Fibroblast of skin of right biceps (primary cell): ENCODE data around the gene RPTOR.
A peak's percentile ranks its signal among the peaks of the same experiment; 100 is the strongest.

Experiments
- DNase-seq: peaks from one replicate; pipeline ENCODE4 v3.0.0-alpha.2; 2013

The RPTOR gene

DNA sequence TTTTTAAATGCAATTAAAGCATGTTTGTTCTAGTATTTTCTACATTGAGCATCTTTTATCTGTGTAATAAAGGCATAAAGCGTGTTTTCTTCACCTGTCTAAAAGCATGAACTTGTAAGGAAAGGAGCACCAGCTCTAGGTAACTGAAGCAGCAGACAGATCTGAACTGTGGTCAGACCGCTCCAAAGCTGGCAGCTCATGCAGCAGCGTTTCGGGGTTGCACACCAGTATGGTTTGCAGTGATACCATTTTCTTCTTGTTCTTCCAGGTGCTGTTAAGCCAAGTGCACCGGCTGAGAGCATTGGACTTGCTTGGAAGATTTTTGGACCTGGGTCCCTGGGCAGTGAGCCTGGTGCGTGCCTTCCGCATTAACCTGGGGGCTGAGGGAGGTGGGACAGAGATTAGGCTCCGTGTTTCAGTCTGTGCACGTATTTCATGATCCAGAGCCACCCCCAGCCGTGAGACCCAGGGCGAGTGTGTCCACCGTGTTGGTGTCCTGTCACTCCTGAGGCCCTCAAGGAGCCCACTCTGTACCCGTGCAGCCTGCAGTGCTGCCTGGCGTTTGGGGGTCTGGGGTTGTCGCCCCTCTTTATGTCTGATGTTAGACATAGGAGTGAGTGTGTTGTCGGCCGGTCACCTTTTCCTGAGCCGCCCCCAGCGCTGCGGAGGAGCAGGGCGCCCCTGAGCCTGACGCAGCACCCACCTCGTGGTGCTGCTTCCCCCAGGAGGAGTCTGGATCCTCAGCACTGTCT, 310.7 kb downstream of the RPTOR start:
- no peak for DNase-seq

DNA sequence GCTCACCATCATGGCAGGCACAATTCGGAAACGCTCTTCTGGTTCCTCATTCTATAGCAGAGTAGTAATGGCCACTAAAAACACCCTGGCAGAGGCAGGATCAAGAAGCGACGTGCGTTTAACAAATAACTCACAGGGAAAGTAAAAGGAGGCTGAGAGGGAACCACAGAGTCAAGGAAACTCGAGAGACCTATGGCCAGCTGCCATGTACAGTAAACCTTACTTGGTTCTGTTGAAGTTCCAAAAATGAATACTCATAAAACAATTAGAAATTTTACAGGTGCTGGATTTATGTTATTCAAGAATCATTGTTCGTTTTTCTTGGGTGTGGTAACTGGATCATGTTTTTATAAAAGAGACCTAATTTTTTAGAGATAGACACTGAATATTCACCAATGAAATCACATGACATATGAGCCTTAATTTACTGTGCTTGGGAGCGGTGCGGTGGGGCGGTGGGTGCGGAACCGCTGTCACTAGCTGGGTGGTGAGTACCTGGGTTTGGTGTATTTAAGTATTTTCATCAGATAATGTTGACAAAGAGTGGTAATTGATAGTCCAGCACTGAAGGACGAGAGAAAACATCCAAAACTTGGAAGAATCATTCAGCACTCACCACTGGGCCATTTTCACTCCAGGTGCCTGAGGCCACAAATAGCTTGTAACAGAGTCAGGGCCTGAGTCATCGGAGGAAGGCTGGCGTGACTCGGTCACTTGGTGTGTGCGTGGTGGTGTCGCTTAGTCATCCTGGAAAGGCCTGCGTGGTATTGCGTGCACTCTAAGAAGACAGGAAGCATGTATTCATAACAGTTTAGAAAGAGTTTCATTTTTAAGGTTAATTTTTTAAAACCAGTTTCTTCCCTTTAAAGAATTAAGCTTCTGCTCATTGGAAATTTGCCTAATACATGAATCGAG, 311.6 kb downstream of the RPTOR start:
- peak; percentile 98 for DNase-seq

DNA sequence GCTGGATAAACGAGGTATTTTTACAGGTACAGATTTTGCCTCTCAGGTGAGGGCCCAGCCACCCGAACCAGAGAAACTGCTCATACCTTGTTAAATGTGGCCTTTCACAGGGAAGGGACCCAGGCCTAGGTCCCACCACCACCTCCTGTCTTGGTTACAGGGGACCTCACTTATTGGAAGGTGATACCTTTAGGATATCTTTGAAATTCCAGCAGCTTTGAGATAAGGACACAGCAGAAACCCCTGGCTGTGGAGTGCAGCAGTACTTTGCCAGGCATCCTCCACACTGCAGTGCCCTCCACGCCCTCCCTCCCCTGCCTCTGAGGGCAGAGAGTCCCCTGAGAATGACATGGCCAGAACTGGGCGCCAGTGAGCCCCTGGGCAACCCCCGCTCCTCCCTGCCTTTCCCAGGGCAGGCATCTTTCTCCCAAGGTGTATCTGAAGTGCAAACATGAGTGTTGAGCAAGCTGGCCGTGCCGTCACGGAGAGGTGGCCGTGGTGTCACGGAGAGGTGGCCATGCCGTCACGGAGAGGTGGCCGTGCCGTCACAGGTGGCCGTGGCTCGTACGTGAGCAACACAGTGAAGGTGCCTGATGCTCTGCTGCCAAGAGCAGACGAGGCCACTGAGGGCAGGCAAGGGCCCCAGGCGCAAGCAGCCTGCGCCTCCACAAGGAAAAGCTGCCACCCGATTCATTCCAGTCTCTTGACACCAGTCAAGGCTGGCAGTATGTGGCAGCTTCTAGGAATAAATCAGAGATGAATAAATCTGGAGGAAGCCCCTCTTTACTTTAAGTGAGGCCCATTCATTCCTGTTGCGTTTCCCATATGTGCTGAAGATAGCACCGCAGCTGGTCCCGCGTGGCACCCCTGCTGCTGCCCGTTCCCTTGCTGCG, 312.5 kb downstream of the RPTOR start:
- no peak for DNase-seq

DNA sequence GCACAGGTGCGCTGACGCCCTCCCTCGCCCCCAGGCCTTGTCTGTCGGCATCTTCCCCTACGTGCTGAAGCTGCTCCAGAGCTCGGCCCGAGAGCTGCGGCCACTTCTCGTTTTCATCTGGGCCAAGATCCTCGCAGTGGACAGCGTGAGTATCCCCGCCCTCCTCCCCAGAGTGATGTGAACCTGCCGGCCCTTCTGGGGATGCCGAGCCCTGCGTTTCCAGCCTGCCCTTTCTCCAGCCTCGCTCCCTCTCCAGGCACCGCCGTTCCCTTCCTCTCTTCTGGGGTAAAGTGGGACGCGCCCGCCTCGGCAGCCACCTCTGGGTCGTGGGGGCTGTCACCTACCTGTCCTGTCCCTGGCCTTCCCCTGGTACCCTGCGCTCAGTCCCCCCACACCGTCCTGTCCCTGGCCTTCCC, 313.1 kb downstream of the RPTOR start:
- no peak for DNase-seq

DNA sequence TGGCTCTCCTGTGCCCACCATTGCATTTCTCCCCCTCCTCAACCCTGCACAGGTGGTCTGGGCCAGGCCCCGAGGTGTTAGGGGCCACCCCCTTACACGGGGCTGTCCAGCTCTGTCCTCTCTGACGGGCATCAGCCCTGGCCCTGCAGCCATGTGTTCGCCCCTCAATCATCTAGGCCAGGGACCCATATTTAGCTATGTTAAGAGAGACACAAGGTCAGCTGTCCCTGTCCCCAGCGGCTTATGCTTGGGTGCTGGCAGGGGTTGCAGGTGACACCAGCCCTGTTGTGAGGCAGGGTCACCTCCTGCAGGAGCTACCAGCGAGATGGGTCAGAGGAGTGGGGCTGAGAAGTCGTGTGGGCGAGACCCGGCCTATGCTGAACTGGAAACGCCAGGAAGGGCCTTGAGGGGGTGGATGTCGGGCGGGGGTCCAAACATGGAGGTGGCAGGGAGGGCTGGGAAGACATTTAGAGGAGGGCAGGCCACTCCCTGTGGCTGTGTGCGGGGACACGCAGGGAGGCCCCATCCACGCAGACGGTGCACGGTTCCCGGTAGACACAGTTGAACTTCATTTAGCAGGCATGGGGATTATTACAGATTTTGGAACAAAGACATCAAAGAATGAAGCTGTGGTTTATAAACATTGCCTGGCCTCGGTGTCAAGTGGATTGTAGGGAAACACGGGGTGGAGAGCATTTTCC, 313.8 kb downstream of the RPTOR start:
- no peak for DNase-seq

DNA sequence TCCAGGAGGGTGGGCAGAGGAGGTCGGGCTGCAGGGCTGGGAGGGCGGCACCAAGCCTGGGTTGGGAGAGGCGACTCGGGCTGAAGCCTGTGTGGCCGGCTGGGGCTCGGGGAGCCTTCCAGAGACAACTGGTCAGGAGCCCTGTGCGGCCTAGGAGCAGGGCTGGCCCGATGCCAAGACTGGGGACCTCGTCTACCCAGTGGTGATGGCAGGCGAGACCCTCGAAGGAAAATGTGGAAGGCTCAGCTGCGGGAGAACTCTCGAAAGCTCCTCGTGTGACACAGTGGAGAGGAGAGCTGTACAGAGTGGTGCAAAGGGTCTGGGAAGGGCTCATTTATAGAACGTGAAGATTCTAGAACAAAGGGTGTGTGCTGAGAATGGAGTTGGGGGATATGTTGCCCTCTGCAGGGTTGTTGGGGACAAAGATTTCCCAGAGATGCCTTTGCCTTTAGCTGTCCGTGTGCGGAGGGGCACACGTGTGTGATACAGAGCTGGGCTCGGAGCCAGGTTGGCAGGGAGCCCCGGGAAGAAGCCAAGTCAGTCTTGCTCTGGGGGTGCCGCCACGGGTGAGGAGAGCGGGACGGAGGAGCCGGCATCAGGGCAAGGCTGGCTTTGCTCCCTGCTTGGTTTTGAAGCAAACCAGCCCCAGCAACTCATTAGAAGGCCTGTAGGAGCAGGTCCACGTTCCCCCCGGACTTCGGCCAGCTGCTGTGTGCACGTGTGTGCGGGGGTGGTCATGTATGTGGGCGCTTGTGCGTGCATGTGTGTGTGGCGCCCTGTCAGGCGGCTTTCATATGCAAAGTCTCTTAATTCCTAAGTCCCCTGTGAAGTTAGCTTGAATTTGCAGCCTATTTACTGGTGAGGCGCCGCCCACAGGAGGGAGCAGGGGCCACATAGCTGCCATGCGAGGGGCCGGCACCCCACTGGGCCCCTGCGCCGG, 314.6 kb downstream of the RPTOR start:
- DNase-seq = peak; percentile 95

DNA sequence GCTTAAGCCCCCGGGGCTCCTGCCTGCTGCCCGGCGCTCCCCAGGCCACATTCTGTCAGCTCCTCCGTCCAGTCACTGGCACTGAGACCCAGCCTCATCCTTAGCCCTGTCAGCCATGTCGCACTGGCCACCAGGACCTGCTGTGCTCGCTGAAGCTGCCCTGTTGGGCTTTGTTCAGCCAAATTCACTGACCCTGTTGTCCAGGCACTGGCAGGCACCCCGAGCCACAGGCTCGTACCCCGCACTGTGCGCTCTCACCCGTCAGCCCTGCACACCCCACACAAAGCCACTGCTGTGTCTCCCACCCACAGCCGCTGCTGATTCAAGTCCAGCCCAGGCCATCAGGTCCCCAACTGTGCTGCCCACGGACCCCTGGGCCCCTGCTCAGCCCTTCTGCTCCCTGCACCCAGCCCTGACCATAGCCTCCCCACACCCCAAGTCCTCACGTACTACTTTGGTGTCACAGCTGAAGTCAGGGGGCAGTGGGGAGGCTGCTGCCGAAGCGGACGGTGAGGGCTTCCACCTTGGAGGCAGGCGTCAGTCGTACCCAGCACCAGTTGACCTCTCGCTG, 315.5 kb downstream of the RPTOR start:
- no peak for DNase-seq

DNA sequence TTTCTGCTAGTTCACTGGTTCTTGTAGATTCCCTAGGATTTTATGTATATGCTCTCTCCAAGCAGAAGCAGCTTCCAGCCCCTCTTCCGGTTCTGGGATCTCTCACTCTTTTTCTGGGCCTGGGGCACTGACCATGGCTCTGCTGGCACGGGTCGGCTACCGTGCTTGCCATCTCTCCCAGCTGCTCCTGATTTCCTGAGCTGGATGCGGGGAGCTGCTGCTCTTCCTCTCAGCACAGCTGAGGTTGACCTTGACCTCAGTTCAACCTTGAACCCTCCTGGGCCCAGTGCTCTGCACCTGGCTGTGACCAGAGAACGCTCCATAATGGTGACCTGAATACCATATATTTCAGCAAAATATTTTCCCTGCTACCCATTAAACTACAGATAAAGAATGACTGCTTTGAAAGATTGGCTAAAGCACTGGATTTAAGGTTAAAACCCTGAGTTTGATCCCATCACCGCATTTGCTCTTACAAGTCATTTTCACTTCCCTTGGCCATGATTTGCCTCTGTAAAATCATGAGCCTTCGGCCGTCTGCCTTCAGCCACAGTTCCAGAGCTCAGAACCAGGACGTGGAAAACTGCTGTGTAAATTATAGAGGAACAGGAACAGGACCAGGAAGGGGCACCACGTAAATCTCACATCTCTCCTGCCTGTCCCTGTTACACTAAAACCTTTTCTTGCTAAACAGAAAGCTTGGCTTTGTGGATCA, 316.2 kb downstream of the RPTOR start:
- no peak for DNase-seq

DNA sequence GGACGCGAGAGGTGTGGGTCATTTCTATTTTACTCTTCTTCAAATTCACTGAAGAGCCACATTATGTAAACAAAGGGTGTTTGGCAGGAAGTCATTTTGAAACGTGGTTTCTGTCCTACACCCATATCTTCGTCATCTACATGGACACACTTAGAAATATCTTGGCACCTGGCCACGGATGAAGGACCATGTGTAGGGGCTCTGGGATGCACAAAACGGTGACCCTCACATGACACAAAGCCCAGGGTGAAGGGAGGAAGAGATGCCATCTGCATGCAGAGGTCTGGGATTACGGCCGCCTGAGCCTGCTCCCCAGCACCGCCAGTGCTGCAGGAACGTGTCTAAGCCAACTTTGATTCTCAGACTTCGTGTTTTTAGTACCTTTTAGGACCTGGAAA, 316.8 kb downstream of the RPTOR start:
- DNase-seq = no peak

DNA sequence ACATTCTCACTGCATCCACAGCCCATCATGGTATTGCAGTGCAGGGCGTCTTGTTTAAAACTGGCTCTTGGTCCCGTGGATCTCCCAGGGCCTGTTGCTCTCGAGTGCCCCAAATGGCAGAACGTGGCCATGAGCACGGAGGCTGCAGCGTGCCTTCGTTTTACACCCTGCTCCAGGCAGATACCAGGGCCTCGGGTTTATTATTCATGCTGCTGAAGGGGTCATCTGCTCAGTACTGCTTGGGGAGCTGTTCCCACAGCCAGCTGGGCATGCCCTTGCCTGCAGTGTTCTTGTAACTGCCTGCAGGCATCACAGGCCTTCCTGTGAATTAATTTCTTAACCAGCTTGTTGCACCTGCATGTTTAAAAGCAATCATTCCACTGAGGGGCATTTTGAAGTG, 317.3 kb downstream of the RPTOR start:
- DNase-seq = peak; percentile 34

DNA sequence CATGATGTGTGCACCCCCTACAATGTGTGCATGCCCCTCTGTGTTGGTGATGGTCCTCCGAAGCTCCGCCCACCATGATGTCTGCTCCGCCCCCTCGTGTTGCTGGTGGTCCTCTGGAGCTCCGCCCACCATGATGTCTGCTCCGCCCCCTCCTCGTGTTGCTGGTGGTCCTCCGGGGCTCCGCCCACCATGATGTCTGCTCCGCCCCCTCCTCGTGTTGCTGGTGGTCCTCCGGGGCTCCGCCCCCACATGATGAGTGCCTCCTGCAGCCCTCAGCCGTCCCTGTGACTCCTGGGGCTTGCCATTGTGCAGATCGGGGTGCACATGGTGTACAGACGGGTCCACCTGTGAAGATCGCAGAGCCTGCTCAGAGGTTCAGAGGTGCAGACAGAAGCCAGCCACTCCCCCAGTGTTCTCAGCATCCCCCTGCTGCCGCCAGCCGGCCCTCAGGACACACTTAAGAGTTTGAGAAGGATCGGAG, 317.9 kb downstream of the RPTOR start:
- DNase-seq = no peak

DNA sequence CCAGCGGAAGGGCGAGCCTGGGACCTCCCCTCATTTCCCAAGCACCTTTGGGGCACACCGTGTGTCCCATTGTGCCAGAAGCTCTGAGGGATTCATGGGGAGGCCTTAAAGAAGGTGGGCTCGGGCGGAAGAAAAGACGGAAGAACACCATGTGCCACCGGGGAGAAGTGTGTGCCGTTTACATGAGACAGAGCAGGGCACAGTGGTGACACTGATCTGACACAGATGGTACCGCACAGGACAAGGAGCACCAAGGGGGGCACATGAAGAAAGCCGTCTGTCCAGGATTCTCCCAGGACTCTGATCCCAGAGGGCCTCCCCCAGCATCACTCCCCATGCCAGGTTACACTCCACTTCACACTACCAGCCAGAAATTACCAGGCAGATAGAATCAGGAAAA, 318.3 kb downstream of the RPTOR start:
- DNase-seq = no peak

DNA sequence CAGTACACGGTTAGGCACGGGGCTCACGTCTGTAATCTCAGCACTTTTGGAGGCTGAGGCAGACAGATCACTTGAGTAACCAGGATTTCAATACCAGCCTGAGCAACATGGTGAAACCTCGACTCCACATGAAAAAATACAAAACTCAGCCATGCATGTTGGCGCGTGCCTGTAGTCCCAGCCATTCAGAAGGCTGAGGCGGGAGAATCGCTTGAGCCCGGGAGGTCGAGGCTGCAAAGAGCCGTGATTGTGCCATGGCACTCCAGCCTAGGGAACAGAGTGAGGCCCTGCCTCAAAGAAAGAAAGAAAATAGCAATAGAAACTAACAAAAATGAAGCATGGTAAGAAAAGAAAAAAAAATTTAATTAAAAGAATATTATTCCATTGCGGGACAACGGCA, 319.0 kb downstream of the RPTOR start:
- no peak for DNase-seq

DNA sequence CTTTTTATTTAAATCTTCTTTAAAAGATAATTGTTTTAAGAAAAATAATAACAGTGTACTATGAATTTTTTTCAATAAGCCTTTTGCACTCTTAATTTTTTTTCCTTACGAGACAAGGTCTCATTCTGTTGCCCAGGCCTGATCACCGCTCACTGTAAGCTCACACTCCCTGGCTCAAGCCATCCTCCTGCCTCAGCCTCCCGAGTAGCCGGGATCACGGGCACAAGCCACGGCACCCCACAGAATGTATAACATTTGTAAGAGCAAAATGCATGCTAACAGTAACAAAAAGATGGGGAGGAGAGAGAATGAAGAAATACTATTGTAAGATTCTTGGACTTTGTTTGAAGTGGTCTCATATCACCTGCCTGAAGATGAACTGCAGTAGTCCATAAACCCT, 320.1 kb downstream of the RPTOR start:
- DNase-seq = no peak

DNA sequence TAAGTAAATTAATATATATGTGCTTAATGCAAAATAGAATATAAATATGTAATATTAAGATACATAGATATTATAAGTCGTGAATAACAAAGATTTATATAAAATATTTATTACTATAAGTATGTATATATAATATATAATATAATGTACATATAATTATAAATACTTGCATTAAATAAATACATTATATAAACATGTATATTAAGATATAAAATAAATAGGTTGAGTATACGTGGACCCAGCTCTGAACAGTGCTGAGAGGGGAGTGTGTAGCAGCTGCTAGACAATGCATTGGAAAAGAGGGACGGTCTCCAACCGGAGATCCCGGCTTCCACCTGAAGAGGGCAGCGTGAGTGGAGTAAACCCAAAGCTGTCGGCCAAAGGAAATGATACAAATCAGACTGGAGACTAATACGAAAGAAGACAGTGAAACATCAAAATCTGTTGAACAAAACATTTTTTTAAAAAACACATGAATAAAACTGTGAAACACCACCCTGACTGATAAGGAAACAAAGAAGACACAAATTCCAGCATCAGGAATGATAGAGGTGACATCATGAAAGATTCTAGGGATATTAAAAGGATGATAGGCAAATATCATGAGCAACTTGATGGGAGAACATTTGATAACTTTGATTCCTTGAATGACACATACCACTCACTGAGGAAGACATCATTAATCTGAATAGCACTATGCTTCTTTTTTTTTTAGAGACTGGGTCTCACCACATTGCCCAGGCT, 321.6 kb downstream of the RPTOR start:
- peak; percentile 66 for DNase-seq

DNA sequence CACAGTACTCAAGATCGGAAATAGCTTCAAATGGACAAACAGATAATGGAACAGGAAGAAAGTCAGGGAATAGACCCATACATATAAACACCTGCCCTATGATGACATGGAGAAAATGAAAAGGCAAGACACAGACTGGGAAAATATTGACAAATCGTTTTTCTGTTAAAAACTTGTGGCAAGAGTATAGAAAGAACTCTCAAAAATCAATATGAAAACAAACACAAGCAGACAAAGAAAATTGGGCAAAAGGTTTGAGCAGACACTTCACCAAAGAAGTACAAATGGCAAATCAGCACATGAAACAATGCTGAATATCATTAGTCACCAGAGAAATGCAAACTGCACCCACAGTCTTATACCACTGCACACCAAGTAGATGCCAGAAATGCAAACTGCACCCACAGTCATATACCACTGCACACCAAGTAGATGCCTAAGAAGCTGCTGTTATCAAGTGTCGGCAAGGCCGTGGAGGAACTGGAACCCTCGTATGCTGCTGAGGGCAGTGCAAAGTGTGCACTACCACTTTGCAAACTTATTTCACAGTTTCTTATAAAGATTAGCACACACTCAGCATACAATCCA, 323.5 kb downstream of the RPTOR start:
- DNase-seq = no peak

DNA sequence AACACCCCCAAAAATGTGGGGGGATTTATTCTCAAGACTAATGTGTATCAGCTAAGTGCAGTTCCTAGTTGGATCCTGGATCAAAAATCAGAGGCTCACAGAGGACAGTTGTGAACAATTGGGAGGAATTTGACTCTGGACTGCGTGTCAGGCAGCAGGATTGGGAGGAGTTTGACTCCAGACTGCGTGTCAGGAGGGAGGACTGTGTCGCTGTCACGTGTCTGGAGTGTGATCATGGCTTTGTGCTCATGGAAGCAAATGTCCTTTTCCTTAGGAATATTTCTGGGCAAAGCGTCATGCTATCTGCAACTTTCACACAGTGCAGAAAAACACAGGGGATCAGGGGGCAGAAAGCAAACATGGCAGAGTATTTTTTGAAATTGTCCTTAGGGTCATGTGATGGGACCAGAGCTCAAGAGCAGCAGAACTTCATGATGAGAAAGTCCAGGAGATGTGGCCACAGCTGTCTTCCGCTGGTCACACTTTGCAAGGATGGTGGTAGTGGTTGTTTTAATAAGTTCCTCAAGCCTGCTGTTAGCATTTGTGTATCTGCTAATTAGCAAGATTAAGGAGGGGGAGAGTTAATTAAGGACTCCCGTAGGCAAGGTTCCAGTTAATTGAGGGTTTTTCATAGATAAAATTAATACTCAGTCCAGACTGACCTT, 325.0 kb downstream of the RPTOR start:
- DNase-seq = no peak

DNA sequence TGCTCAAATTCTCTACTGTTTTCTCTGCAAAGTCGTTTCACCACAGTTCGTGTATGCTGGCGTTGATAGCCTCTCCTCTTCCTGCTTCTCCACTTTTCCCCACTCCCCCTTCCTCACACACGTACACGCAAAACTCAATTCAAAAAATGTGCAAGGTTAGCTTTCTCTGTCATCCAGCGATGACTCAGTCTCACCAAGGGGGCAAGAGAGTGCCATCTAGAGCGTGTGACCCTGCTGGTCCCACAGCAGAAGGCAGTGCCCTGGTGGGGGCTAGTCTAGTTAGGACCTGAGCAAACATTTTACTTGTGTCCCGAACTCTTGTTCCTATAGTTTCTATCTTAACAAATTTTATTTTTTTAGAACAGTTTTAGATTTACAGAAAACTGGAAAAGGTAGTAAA, 325.8 kb downstream of the RPTOR start:
- DNase-seq = peak; percentile 32
